Psoas muscle (tissue), 8 donors: ENCODE measurements around the gene CIAO2A. TPM values are rescaled to one million over a fixed set of nuclear protein-coding genes. Genes with fewer than 3 reads are reported as not detected.
"Not testable (repeated sequence)": the region's sequence is repeated elsewhere in the genome, so short reads cannot be mapped to it uniquely, and the experiment has no call there.

Experiments
- ATAC-seq, 4 donors: fragments of 200-7000 bp; cut with Tn5 transposase; one replicate each; pipeline ENCODE4 v1.9.1; 2020; ENCODE audit warnings: moderate library complexity in 3 of 4, mild to moderate bottlenecking in 2 of 4
- DNase-seq, 2 donors: peaks; one replicate each; pipeline ENCODE4 v3.0.0-alpha.2; 2020
- H3K27ac ChIP-seq: fragments of 200-600 bp; one replicate; pipeline ENCODE4 v1.8.0; 2022
- H3K27me3 ChIP-seq, 3 donors: fragments of 200-600 bp in 1 of 3; one replicate each; pipeline versions ENCODE4 v1.6.1 to v1.8.0; 2013 to 2022; ENCODE audit warnings: low read length in 2 of 3, mild to moderate bottlenecking in 2 of 3, moderate library complexity in 1 of 3; ENCODE audit not compliant: insufficient read depth in 3 of 3
- H3K36me3 ChIP-seq, 2 donors: fragments of 200-600 bp in 1 of 2; one replicate each; pipeline versions ENCODE4 v1.6.1 to v1.8.0; 2013 to 2022; ENCODE audit warnings: low read depth in 1 of 2, mild to moderate bottlenecking in 1 of 2, moderate library complexity in 1 of 2; ENCODE audit not compliant: insufficient read depth in 1 of 2
- H3K4me1 ChIP-seq: fragments of 200-600 bp; one replicate; pipeline ENCODE4 v1.8.0; 2022
- H3K4me3 ChIP-seq: fragments of 200-600 bp; one replicate; pipeline ENCODE4 v1.8.0; 2022; ENCODE audit warnings: mild to moderate bottlenecking
- H3K9me3 ChIP-seq: fragments of 200-600 bp; one replicate; pipeline ENCODE4 v1.8.0; 2022
- CTCF ChIP-seq: fragments of 200-600 bp; IDR thresholded peaks from one replicate; pipeline ENCODE4 v1.8.0; 2022; ENCODE audit warnings: antibody characterized with exemption
- WGBS, 3 donors: extraction: QIAGEN DNeasy Blood & Tissue Kit; methylation state at CpG; one replicate each; pipeline versions ENCODE4 v1.1.6 to v1.1.7; 2013; 5-methylcytosine and 5-hydroxymethylcytosine counted together
- intact Hi-C, 2 donors: fragments of 100-400 bp; cut with DNase I; formaldehyde crosslinking; loops; one replicate each; pipeline versions ENCODE4 v1.11.0 to v1.14.2; 2022
- polyA plus RNA-seq, 3 donors: library from polyadenylated mRNA; stranded (reverse); fragments of 200-250 nt; gene quantifications; one replicate each; pipeline ENCODE4 v1.2.3, GENCODE V29; 2013
- total RNA-seq, 4 donors: library from RNA; stranded (reverse); fragmentation: NEBNext Ultra II Directional in 2 of 4; extraction: Animal tissue kit (Norgen Biotek cat#: 25700) in 2 of 4; gene quantifications; one replicate each; pipeline versions ENCODE4 v1.2.1 to v1.2.4, GENCODE V29; 2021 to 2023
- donor health status: healthy with polysubstance abuse.
- donor health status: DM: no; HTN: no; CAD: no; lungs with moderate emphysema.
- donor health status: Bipolar disorder and iron deficiency.
- donor health status: healthy.
- donor health status: DM: yes; HTN: yes; CAD: no.
- donor health status: DM: no; HTN: no; CAD: no.
- donor health status: DM: no; HTN: no; CAD: no.
- donor health status: DM: yes; HTN: yes; CAD: no.

The CIAO2A gene
- total and polyA plus RNA-seq, 7 donors: 24.0 to 109 (median 73.5) TPM

- Histone ChIP-seq H3K9me3 (no peaks in the 10 kb centered on the region), H3K27ac (no peak overlapping the region), H3K36me3 (peaks cover 0 to 5% of the 10 kb centered on the region in 2 donors), H3K4me3 (no peak overlapping the region), H3K4me1 (peaks cover 29% of the 10 kb centered on the region), H3K27me3 (no peaks in the 10 kb centered on the region)
- no peak for ATAC-seq
- TF ChIP-seq CTCF: no peak
- DNase-seq: no peak
- intact Hi-C loops: loop anchor here (5.0 kb wide), 2 partner anchors 316 to 461 kb away; no protein-coding TSS in a partner anchor
- 44 to 67% (median 47%) methylated on average over 4 of the region's 4 CpGs for WGBS, 3 donors
Observed at GRCh38 chr15:64068133-64068532, 25.5 kb downstream of the CIAO2A start.

DNA sequence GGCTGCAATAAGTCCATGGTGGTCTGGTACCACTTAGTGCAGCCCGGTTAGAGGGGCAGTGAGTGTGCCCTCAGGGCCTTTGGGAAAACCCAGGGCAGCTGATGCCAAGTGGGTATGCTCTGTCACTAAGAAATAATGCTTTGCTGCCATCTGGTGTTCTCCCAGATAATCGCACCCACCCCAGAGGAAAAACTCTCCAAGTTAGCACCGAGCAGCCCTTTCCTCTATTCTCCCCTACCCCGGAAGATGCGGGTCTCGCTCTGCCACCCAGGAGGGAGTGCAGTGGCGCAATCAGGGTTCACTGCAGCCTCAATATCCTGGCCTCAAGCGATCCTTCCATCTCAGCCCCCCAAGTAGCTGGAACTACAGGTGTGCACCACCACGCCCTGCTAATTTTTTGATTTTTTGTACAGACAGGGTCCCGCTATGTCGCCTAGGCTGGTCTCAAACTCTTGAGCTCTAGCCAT is 26.0 kb downstream of the CIAO2A start:
- Histone ChIP-seq H3K4me1 (peaks cover 29% of the 10 kb centered on the region), H3K4me3 (peak overlapping the region; percentile 15), H3K36me3 (no peaks in the 10 kb centered on the region), H3K9me3 (no peaks in the 10 kb centered on the region), H3K27ac (no peak overlapping the region), H3K27me3 (no peaks in the 10 kb centered on the region)
- 21 to 23% (median 23%) methylated on average over 11 of the region's 11 CpGs for WGBS, 3 donors
- peak; percentile 82 for TF ChIP-seq CTCF
- intact Hi-C loops: loop anchor here (2.0 to 5.0 kb wide), 3 partner anchors 315 to 460 kb away; no protein-coding TSS in a partner anchor
- ATAC-seq (peak; percentile 55 to 65 (median 56)), DNase-seq (peak; percentile 46 to 68)

DNA sequence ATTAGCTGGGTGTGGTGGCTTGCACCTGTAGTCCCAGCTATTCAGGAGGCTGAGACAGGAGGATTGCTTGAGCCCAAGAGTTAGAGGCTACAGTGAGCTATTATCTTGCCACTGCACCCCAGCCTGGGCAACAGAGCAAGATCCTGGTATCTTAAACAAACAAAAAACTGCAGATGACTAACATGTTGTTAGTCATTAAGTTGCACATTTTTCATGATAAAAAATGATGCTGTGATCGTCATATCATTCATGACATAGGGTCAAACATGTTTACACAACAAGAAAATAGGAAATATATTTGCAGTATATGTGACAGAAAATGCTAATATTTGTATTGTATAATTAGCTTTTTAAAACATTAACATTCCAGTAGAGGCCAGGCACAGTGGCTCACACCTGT is 27.2 kb downstream of the CIAO2A start:
- TF ChIP-seq CTCF: no peak
- H3K9me3 ChIP-seq: no peaks in the 10 kb centered on the region
- no peak overlapping the region for H3K4me3 ChIP-seq
- intact Hi-C loops: loop anchor here (2.0 to 5.0 kb wide), 3 partner anchors 314 to 459 kb away; no protein-coding TSS in a partner anchor
- H3K4me1 ChIP-seq: peaks cover 20% of the 10 kb centered on the region
- no peak for DNase-seq
- no peak for ATAC-seq
- 82 to 84% (median 83%) methylated on average over 1 of the region's 1 CpG for WGBS, 3 donors
- H3K27ac ChIP-seq: no peak overlapping the region
- H3K36me3 ChIP-seq: no peaks in the 10 kb centered on the region
- H3K27me3 ChIP-seq: no peaks in the 10 kb centered on the region

DNA sequence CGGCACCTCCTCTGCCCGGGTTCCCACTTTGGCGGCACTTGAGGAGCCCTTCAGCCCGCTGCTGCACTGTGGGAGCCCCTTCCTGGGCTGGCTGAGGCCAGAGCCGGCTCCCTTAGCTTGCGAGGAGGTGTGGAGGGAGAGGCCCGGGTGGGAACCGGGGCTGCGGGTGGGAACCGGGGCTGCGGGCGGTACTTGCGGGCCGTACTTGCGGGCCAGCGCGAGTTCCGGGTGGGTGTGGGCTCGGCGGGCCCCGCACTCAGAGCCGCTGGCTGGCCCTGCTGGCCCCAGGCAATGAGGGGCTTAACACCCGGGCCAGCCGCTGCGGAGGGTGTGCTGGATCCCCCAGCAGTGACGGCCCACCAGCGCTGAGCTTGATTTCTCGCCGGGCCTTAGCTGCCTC is 32.9 kb downstream of the CIAO2A start:
- Histone ChIP-seq H3K9me3 (no peaks in the 10 kb centered on the region), H3K4me3 (no peak overlapping the region), H3K4me1 (no peaks in the 10 kb centered on the region), H3K27me3 (no peaks in the 10 kb centered on the region), H3K36me3 (no peaks in the 10 kb centered on the region), H3K27ac (no peak overlapping the region)
- ATAC-seq: no peak
- intact Hi-C loops: no loop called here
- no peak for DNase-seq
- no peak for TF ChIP-seq CTCF
- WGBS, 3 donors: 96 to 98% (median 97%) methylated on average over 23 to 29 of the region's 29 CpGs

DNA sequence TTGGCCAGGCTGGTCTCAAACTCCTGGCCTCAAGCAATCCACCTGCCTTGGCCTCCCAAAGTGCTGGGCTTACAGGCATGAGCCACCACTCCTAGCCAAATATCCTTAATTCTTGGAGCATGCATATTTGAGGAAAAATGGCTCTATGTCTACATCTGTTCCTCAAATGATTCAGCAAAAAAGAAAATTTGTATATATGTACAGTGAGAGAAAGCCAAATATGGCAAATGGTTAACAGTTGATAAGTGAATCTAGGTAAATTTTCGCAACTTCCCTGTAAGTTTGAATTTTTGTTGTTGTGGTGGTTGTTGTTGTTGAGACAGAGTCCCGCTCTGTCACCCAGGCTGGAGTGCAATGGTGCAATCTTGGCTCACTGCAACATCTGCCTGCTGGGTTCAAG is 34.5 kb downstream of the CIAO2A start:
- intact Hi-C loops, H3K27me3 ChIP-seq, H3K36me3 ChIP-seq, H3K27ac ChIP-seq, DNase-seq, H3K4me3 ChIP-seq, H3K4me1 ChIP-seq, ATAC-seq, H3K9me3 ChIP-seq: not testable (repeated sequence)
- 91 to 100% (median 93%) methylated on average over 2 of the region's 2 CpGs for WGBS, 3 donors
